Mesodermal cell (in vitro differentiated cells): ENCODE results near the gene ACAD9.
A peak's percentile ranks its signal among the peaks of the same experiment; 100 is the strongest.
"Not testable (repeated sequence)": the region's sequence is repeated elsewhere in the genome, so short reads cannot be mapped to it uniquely, and the experiment has no call there.

Experiments
- H3K27ac ChIP-seq: 2 replicates; pipeline ENCODE4 v1.7.0; 2013; ENCODE audit warnings: mild to moderate bottlenecking, low read depth, low read length, moderate library complexity; ENCODE audit not compliant: severe bottlenecking
- H3K36me3 ChIP-seq: 2 replicates; pipeline ENCODE4 v1.7.1; 2013; ENCODE audit warnings: mild to moderate bottlenecking, low read length, moderate library complexity; ENCODE audit not compliant: control insufficient read depth, insufficient read depth
- H3K4me1 ChIP-seq: one replicate; pipeline ENCODE4 v1.7.1; 2013; ENCODE audit warnings: mild to moderate bottlenecking, low read length; ENCODE audit not compliant: insufficient read depth, control insufficient read depth, poor library complexity, severe bottlenecking
- H3K4me3 ChIP-seq: 2 replicates; pipeline ENCODE4 v1.7.0; 2013; ENCODE audit warnings: low read length, control low read depth, mild to moderate bottlenecking; ENCODE audit not compliant: insufficient read depth, poor library complexity, severe bottlenecking; ENCODE audit errors: extremely low read depth
- H3K9me3 ChIP-seq: 2 replicates; pipeline ENCODE4 v1.7.1; 2013; ENCODE audit warnings: mild to moderate bottlenecking, low read length, moderate library complexity; ENCODE audit not compliant: control insufficient read depth
- WGBS, 2 experiments: methylation state at CpG; one replicate each; pipeline ENCODE4 v1.1.5; 2013; ENCODE audit warnings: missing lambda C conversion rate in 2 of 2; ENCODE audit not compliant: insufficient coverage in 2 of 2; 5-methylcytosine and 5-hydroxymethylcytosine counted together

The ACAD9 gene

GRCh38 chr3:128875556-128876120 lies 3.8 kb upstream of the ACAD9 start:
- 28 to 49% methylated on average over 8 to 9 of the region's 12 CpGs for WGBS, 2 experiments
- H3K4me1 ChIP-seq = peaks cover 12% of the 10 kb centered on the region
- no peak overlapping the region for H3K27ac ChIP-seq
- H3K9me3 ChIP-seq = no peaks in the 10 kb centered on the region
- H3K4me3 ChIP-seq = no peak overlapping the region
- no peaks in the 10 kb centered on the region for H3K36me3 ChIP-seq

GRCh38 chr3:128878011-128878457 lies 1.4 kb upstream of the ACAD9 start:
- Histone ChIP-seq H3K9me3 (no peaks in the 10 kb centered on the region), H3K36me3 (peaks cover 20% of the 10 kb centered on the region), H3K4me3 (peak overlapping the region; percentile 65), H3K27ac (peak overlapping the region; percentile 96), H3K4me1 (peaks cover 16% of the 10 kb centered on the region)
- WGBS, 2 experiments = 77 to 89% methylated on average over 3 to 5 of the region's 7 CpGs

DNA sequence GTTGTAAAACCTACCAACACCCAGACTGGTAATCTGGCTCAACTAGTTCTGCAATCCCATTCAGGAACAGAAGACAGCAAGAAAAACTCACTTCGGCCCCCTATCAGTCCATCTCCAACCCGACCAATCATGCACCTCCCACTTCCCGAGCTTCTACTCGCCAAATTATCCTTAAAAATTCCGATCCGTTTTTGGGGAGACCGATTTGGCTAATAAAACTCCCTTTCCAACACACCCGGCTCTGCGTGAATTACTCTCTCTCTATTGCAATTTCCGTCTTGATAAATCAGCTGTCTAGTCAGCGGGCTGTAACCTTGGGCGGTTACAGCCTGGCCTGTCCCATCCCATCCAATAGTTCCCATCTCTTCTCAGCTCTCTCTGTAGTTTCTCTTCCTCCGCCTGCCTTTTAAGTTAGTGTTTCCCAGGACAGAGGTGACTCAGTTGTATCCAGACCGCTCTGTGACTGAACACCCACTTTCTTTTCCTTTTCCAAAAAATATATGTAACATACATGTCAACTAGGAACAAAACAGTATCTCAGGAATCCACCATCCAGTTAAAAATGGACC lies 780 bp upstream of the ACAD9 start:
- H3K36me3 ChIP-seq = peaks cover 22% of the 10 kb centered on the region
- H3K27ac ChIP-seq = peak overlapping the region; percentile 96
- H3K4me1 ChIP-seq = peaks cover 16% of the 10 kb centered on the region
- WGBS, 2 experiments = 4 to 5% methylated on average over 14 of the region's 14 CpGs
- H3K9me3 ChIP-seq = no peaks in the 10 kb centered on the region
- peak overlapping the region; percentile 65 for H3K4me3 ChIP-seq

GRCh38 chr3:128879991-128880390 lies 571 bp downstream of the ACAD9 start:
- peak overlapping the region; percentile 77 for H3K27ac ChIP-seq
- peak overlapping the region; percentile 65 for H3K4me3 ChIP-seq
- no peaks in the 10 kb centered on the region for H3K9me3 ChIP-seq
- peaks cover 36% of the 10 kb centered on the region for H3K36me3 ChIP-seq
- WGBS, 2 experiments = 0 to 8% methylated on average over 1 to 5 of the region's 6 CpGs
- H3K4me1 ChIP-seq = peaks cover 16% of the 10 kb centered on the region

GRCh38 chr3:128880455-128880854 lies 1.0 kb downstream of the ACAD9 start:
- not testable (repeated sequence) for H3K27ac ChIP-seq, H3K9me3 ChIP-seq
- H3K4me3 ChIP-seq = peak overlapping the region; percentile 65
- H3K36me3 ChIP-seq = peaks cover 40% of the 10 kb centered on the region
- H3K4me1 ChIP-seq = peaks cover 16% of the 10 kb centered on the region
- WGBS, 2 experiments = 90 to 94% methylated on average over 10 to 11 of the region's 12 CpGs

DNA sequence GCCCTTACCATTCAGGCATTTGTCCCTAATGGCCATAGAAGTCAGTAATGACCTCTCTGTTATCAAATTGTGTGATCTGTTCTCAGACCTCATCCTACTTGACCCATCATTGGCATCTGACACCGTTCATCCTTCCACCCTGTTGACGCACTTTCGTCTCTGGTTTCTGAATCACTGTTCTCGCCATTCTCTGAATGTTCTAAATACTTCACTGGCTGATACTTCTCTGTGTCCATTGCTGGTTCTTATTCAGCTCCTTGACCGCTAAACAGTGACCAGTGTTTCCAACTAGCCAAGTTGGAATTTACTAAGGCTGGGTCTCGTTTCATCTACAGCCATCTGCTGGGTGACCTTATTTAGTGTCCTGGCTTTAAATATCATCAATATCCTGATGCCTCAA lies 2.2 kb downstream of the ACAD9 start:
- Histone ChIP-seq H3K36me3 (peaks cover 47% of the 10 kb centered on the region), H3K27ac (no peak overlapping the region), H3K9me3 (no peaks in the 10 kb centered on the region), H3K4me1 (peaks cover 16% of the 10 kb centered on the region), H3K4me3 (no peak overlapping the region)
- 95% methylated on average over 6 of the region's 6 CpGs for WGBS, 2 experiments

DNA sequence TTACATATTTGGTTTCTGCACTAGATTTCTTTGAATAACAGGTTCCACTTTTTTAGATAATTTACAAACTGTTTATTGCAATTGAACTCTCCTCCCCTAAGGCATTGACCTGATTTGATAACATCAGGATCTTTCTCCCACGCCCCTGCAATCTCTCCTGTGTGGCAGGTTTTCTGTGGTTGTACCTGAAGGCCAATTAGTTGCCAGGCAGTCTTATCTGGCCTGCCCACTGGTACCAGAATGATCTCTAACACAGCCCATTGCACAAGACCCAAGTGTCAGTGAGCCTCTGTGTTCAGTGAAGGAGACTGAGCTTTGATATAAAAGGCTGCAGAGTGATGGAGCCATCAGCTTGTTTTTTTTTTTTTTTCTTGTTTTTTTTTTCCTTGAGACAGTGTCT lies 3.3 kb downstream of the ACAD9 start:
- H3K36me3 ChIP-seq = peaks cover 57% of the 10 kb centered on the region
- no peak overlapping the region for H3K27ac ChIP-seq
- 90 to 100% methylated on average over 1 of the region's 1 CpG for WGBS, 2 experiments
- H3K4me3 ChIP-seq = no peak overlapping the region
- peaks cover 15% of the 10 kb centered on the region for H3K4me1 ChIP-seq
- no peaks in the 10 kb centered on the region for H3K9me3 ChIP-seq

GRCh38 chr3:128884992-128885391 lies 5.6 kb downstream of the ACAD9 start:
- Histone ChIP-seq H3K4me3 (no peak overlapping the region), H3K27ac (no peak overlapping the region), H3K9me3 (no peaks in the 10 kb centered on the region), H3K36me3 (peaks cover 74% of the 10 kb centered on the region), H3K4me1 (peaks cover 9% of the 10 kb centered on the region)
- WGBS, 2 experiments = 80% methylated on average over 1 of the region's 1 CpG; no CpG with 5 or more reads in 1 of the 2 experiments

- Histone ChIP-seq H3K27ac (no peak overlapping the region), H3K4me3 (no peak overlapping the region), H3K9me3 (no peaks in the 10 kb centered on the region), H3K36me3 (peaks cover 71% of the 10 kb centered on the region), H3K4me1 (no peaks in the 10 kb centered on the region)
- 94% methylated on average over 4 to 5 of the region's 7 CpGs for WGBS, 2 experiments
Measured at GRCh38 chr3:128889139-128889894, 9.9 kb downstream of the ACAD9 start.

DNA sequence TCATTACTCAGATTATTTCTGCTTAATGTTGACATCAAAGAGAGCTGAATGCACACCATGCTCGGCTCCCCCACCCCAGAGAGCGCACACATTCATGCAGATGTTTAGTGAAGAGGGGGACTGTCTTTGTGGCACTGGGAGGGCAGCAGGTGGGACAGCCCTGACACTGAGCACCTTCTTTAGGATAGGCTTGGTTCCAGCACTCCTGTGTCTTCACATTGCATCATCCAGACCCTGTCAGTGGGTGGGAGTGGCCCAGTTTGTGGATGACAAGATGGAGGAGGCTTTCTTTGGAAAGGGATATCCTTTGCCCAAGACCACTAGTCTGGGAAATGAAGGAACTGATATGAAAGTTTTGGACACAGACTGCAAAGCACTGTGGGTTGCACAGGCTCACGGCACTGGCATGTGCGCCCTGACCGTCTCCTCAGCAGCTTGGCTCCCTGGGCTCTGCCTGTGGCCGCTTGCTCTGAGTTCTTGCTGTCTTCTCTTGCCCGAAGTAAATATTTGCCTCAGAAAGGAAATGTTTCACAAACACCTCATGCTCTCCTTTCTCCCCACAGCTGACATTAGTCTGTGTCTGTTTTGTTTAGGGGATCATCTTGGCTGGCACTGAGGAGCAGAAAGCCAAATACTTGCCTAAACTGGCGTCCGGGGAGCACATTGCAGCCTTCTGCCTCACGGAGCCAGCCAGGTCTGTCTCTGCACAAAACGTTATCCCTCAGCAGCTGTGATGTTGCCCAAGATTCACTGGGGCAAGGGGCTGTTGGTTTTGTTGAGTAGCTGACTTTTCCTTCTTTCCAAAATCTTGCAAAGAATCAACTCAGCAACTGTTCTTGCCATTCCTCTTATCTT lies 16.6 kb downstream of the ACAD9 start:
- WGBS, 2 experiments = 96% methylated on average over 7 to 9 of the region's 11 CpGs
- H3K9me3 ChIP-seq = no peaks in the 10 kb centered on the region
- peaks cover 88% of the 10 kb centered on the region for H3K36me3 ChIP-seq
- no peak overlapping the region for H3K4me3 ChIP-seq
- no peak overlapping the region for H3K27ac ChIP-seq
- no peaks in the 10 kb centered on the region for H3K4me1 ChIP-seq
